Right lobe of liver (tissue), 6 donors: ENCODE measurements around the gene TENM3. TPM values are rescaled to one million over a fixed set of nuclear protein-coding genes. Genes with fewer than 3 reads are reported as not detected.
A peak's percentile ranks its signal among the peaks of the same experiment; 100 is the strongest.
"Not testable (repeated sequence)": the region's sequence is repeated elsewhere in the genome, so short reads cannot be mapped to it uniquely, and the experiment has no call there.

ENCODE experiments used
- ATAC-seq, 4 donors: fragments of 200-7000 bp; cut with Tn5 transposase; one replicate each; pipeline ENCODE4 v1.9.1; 2020; ENCODE audit warnings: mild to moderate bottlenecking in 4 of 4, moderate library complexity in 4 of 4
- DNase-seq, 3 donors: peaks; one replicate each; pipeline ENCODE4 v3.0.0-alpha.2; 2020
- H3K27ac ChIP-seq, 3 donors: fragments of 200-600 bp; one replicate each; pipeline ENCODE4 v1.8.0; 2022
- H3K27me3 ChIP-seq, 2 donors: fragments of 200-600 bp; one replicate each; pipeline ENCODE4 v1.8.0; 2022
- H3K36me3 ChIP-seq, 4 donors: fragments of 200-600 bp; sonication (generic) in 1 of 4; one replicate each; pipeline versions ENCODE4 v1.5.1 to v1.8.0; 2017 to 2022; ENCODE audit warnings: control low read depth in 1 of 4
- H3K4me1 ChIP-seq, 4 donors: fragments of 200-600 bp; sonication (generic) in 1 of 4; one replicate each; pipeline versions ENCODE4 v1.5.1 to v1.8.0; 2017 to 2022; ENCODE audit warnings: control low read depth in 1 of 4
- H3K4me3 ChIP-seq, 3 donors: fragments of 200-600 bp; one replicate each; pipeline ENCODE4 v1.8.0; 2022
- H3K9me3 ChIP-seq, 4 donors: fragments of 200-600 bp; sonication (generic) in 1 of 4; one replicate each; pipeline versions ENCODE4 v1.5.1 to v1.8.0; 2017 to 2022; ENCODE audit warnings: control low read depth in 1 of 4
- CTCF ChIP-seq, 4 donors: fragments of 200-600 bp in 3 of 4; fragments of 450-650 bp in 1 of 4; IDR thresholded peaks; one replicate each; pipeline versions ENCODE4 v1.5.1 to v1.8.0; 2016 to 2022; ENCODE audit warnings: antibody characterized with exemption in 4 of 4, mild to moderate bottlenecking in 2 of 4
- POLR2A ChIP-seq: fragments of 450-650 bp; IDR thresholded peaks from one replicate; pipeline ENCODE4 v1.6.1; 2017; ENCODE audit warnings: antibody characterized with exemption, mild to moderate bottlenecking
- WGBS: methylation state at CpG from one replicate; pipeline ENCODE4 v1.1.6; 2018; ENCODE audit warnings: low coverage, low lambda C conversion rate; ENCODE audit not compliant: insufficient coverage; ENCODE audit errors: missing lambda C conversion rate; 5-methylcytosine and 5-hydroxymethylcytosine counted together
- intact Hi-C, 2 donors: fragments of 100-400 bp; cut with DNase I; formaldehyde crosslinking; loops; one replicate each; pipeline versions ENCODE4 v1.11.2 to v1.14.1; 2022
- total RNA-seq, 6 experiments: library from RNA; depleted of rRNA in 2 of 6; stranded (reverse); fragments of >200 nt in 2 of 6; fragmentation: NEBNext Ultra II Directional in 3 of 6; extraction: Animal tissue kit (Norgen Biotek cat#: 25700) in 3 of 6; gene quantifications; one replicate each; pipeline versions ENCODE4 v1.1.0 to v1.2.4, GENCODE V29; 2016 to 2023
- donor health status: DM: no; HTN: yes; CAD: no.
- donor health status: DM: no; HTN: no; CAD: no.
- donor health status: DM: no; HTN: no; CAD: no.
- donor health status: DM: no; HTN: yes; CAD: no.
- donor health status: DM: no; HTN: yes; CAD: no.

TENM3 gene
- total RNA-seq, 6 experiments from 2014 or later, result 0.06 to 3.0 (median 1.1) TPM

- no peaks in the 10 kb centered on the region for H3K9me3 ChIP-seq
- H3K27ac ChIP-seq, result no peak overlapping the region
- no peak overlapping the region for H3K4me3 ChIP-seq
- TF ChIP-seq CTCF (IDR thresholded peaks at IDR 0.05), result no peak
- TF ChIP-seq POLR2A, result no peak
- intact Hi-C loops, result no loop called here
- no peaks in the 10 kb centered on the region for H3K27me3 ChIP-seq
- ATAC-seq (no peak), DNase-seq (no peak)
- H3K4me1 ChIP-seq, result peaks cover 0 to 4% (median 0%) of the 10 kb centered on the region in 4 donors
- no peaks in the 10 kb centered on the region for H3K36me3 ChIP-seq
- 89% methylated on average over 4 of the region's 4 CpGs for WGBS
Measured at GRCh38 chr4:182810103-182810615, 567.0 kb downstream of the TENM3 start.

- H3K27me3 ChIP-seq, result no peaks in the 10 kb centered on the region
- H3K27ac ChIP-seq, result no peak overlapping the region
- no peaks in the 10 kb centered on the region for H3K36me3 ChIP-seq
- no peaks in the 10 kb centered on the region for H3K4me1 ChIP-seq
- 83% methylated on average over 2 of the region's 4 CpGs for WGBS
- H3K9me3 ChIP-seq, result no peaks in the 10 kb centered on the region
- ATAC-seq (no peak), DNase-seq (no peak)
- no peak overlapping the region for H3K4me3 ChIP-seq
- TF ChIP-seq CTCF (IDR thresholded peaks at IDR 0.05), result no peak
- TF ChIP-seq POLR2A, result no peak
- intact Hi-C loops, result no loop called here
Measured at GRCh38 chr4:182812916-182813315, 569.7 kb downstream of the TENM3 start.

GRCh38 chr4:182814065-182814464, 570.9 kb downstream of the TENM3 start:
- H3K4me1 ChIP-seq, DNase-seq, intact Hi-C loops, ATAC-seq, H3K9me3 ChIP-seq, H3K27me3 ChIP-seq, H3K36me3 ChIP-seq, H3K4me3 ChIP-seq, H3K27ac ChIP-seq: not testable (repeated sequence)
- WGBS, result 78% methylated on average over 5 of the region's 9 CpGs

GRCh38 chr4:182818926-182819730, 575.9 kb downstream of the TENM3 start:
- no peaks in the 10 kb centered on the region for H3K9me3 ChIP-seq
- H3K36me3 ChIP-seq, result no peaks in the 10 kb centered on the region
- H3K27ac ChIP-seq, result no peak overlapping the region
- WGBS, result 100% methylated on average over 1 of the region's 22 CpGs
- intact Hi-C loops, result no loop called here
- no peak for TF ChIP-seq CTCF (IDR thresholded peaks at IDR 0.05)
- TF ChIP-seq POLR2A, result no peak
- H3K27me3 ChIP-seq, result no peaks in the 10 kb centered on the region
- peak in 2 of 4 donors; percentile 27 to 47 for ATAC-seq
- no peaks in the 10 kb centered on the region for H3K4me1 ChIP-seq
- H3K4me3 ChIP-seq, result no peak overlapping the region
- no peak for DNase-seq

GRCh38 chr4:182819751-182820150, 576.5 kb downstream of the TENM3 start:
- no peak for TF ChIP-seq POLR2A
- TF ChIP-seq CTCF (IDR thresholded peaks at IDR 0.05), result no peak
- Histone ChIP-seq H3K4me1 (no peaks in the 10 kb centered on the region), H3K4me3 (no peak overlapping the region), H3K36me3 (no peaks in the 10 kb centered on the region), H3K27ac (no peak overlapping the region), H3K27me3 (no peaks in the 10 kb centered on the region), H3K9me3 (no peaks in the 10 kb centered on the region)
- ATAC-seq (peak in 1 of 4 donors; percentile 7), DNase-seq (no peak)
- intact Hi-C loops, result no loop called here
- WGBS, result 73% methylated on average over 4 of the region's 7 CpGs
